HG03039 (cell line): Measurements from ENCODE around the gene PHAF1.

Source experiments
- ATAC-seq: cut with Tn5 transposase; IDR thresholded peaks from one replicate; pipeline ENCODE4 v1.9.1; 2021; ENCODE audit warnings: mild to moderate bottlenecking, moderate library complexity; ENCODE audit not compliant: unreplicated experiment

PHAF1 gene

DNA sequence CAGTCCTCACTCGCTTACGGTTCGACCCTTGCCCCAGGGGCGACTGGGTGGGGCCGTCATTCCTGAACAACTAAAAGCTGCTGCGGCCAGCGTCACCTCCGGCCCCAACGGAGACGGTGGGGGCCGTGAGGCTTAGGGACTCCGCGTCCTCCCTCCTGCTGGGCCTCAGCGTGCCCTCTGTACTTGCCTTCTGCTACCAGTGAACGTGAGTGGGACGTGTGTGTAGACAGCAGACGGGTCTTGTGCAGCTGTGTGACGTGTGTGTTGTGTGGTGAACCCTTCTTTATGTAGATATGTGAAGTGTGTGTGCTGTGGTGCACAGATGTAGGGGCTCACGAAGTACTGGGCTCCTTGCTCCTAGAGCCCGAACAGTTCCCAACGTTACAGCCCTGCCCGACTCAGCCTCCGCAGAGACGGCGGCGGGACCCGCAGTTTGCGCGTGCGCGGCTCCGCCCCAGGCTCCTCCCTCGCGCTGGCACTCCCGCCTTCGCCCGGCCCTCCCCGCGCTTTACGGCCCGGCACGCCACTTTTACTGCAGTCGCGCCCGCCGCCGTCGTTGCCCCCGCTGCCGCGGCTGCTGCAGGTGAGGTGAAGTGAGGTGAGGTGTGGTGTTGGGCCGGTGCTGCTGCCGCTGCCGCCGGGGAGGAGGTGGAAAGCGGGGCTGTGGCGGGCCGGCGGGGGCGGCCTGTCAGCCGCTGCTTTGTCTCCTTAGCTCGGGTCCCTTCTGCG, at the start of gene PHAF1:
TSS of gene PHAF1 (plus strand) at position 535 of the 729 bp plus-strand sequence. CDS start 235 bp downstream, outside the sequence.
- ATAC-seq: peak; percentile 79

DNA sequence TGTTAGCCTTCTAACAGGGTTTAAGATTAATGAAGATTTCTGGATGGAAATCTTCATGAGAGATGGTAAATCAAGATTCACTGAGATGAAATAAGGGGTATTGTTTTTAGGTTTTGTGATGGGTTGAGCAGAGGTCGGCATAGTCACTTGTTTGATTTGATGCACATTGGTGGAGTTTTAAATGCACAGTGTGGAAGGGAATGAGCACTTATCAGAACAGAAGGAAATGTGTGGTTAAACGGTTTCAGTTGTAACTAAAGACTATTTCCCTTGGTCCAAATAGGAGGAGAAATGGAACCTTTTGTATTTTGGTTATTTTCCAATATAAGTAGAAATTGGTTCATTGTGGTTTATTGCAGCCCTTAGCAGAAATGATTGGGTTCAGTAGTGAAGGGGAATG, 46.7 kb upstream of the PHAF1 start:
- no peak for ATAC-seq

DNA sequence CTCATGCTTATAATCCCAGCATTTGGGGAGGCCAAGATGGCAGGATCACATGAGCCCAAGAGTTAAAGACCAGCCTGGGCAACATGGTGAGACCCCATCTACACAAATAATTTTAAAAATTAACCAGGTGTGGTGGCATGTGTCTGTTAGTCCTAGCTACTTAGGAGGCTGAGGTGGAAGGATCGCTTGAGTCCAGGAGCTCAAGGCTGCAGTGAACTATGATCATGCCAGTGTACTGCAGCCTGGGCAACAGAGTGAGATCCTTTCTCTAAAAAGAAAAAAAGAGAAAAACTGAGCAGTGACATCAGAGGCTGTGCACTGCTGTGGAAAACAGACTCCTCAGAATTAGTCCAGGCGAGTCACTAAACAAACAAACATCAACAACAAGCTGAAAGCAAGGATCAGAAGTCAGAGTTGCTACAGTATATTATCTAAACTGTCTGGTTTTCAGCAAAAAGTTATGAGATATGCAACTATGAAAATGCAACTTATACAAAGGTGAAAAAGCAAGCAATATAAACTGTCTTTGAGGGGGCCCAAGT, 41.5 kb upstream of the PHAF1 start:
- no peak for ATAC-seq

DNA sequence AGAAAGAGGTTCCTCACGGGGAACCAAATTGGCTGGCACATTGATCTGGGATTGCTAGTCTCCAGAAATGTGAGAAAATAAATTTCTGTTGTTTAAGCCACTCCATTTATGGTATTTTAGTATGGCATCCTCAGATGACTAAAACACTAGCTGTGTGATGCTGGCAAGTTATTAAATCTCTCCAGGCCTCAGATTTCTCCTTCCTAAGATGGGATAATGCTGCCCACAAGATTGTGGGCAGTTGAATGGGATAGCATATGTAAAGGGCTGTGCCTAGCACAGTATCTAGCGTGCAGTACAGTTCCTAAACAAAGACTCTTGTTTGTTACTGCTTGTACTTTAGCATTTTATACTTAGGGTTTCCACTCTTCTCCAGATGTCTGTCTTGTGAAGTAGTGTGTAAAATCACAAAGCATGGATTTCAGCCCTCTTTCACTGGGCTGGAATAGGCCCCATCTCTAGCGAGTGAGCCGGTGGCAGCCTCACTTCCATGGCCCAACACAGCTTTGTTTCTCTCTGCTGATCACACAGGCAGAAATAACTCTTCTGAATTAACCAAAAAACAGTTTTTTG, 38.2 kb upstream of the PHAF1 start:
- no peak for ATAC-seq

DNA sequence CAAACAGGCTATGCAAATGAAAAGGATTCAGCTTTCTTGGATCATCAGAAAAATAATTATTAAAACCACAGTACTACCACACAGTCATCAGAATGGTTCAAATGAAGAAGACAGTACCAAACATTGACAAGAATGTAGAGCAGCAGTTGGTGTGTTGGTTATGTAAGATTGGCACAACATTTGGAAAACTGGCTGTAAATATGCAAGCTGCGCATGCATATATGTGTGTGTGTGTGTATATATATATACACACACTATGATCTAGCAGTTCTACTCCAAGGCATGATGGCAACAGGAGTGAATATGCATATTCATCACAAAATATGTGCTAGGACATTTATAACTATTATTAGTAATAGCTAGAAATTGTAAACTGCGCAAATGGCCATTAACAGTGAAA, 34.4 kb upstream of the PHAF1 start:
- ATAC-seq: no peak

DNA sequence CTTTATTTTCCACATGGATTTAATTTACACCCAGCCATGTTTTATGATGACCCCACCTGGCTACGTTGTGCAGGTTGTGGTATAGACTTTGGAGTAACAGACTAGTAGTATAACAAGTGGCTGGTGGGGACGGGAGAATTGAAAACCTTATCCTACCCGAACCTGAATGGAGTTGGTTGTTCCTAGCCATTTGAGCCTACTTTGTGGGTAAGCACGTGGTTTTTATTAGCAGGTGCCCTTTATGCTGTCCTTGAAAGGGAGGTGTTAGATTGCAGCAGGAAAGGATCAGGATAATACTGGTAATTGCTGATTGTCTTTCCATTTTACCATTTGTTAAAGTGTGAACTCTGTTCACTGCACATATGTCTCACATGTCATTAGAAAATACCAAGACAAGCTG, 31.9 kb upstream of the PHAF1 start:
- no peak for ATAC-seq

DNA sequence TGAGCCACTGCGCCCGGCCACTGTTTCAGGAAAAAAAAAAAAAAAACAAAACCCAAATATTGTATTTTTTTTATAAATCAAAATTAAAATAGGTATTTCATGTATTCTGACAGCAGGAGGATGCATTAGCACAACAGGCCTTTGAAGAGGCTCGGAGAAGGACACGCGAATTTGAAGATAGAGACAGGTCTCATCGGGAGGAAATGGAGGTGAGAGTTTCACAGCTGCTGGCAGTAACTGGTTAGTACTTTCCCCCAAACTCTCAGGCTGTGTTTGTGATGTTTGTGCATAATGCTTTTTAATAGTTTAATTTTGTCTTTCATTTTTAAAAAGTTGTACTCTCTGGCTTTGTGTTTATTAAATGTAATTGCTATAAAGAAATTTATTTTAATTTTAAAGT, 27.6 kb upstream of the PHAF1 start:
- ATAC-seq: no peak

DNA sequence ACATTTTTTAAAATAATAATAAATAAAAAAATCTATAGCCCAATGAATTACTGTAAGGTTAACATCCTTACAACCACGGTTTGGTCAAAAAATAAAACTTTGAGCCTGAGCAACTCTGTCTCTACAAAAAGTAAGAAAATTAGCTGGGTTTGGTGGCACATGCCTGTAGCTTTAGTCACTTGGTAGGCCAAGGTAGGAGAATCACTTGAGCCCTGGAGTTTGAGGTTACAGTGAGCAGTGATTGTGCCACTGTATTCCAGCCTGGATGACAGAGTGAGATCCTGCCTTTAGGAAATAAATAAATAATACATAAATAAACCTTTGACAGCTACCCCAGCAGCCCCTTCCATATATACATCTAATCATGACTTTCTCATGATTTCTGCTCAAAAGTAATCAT, 26.9 kb upstream of the PHAF1 start:
- no peak for ATAC-seq

DNA sequence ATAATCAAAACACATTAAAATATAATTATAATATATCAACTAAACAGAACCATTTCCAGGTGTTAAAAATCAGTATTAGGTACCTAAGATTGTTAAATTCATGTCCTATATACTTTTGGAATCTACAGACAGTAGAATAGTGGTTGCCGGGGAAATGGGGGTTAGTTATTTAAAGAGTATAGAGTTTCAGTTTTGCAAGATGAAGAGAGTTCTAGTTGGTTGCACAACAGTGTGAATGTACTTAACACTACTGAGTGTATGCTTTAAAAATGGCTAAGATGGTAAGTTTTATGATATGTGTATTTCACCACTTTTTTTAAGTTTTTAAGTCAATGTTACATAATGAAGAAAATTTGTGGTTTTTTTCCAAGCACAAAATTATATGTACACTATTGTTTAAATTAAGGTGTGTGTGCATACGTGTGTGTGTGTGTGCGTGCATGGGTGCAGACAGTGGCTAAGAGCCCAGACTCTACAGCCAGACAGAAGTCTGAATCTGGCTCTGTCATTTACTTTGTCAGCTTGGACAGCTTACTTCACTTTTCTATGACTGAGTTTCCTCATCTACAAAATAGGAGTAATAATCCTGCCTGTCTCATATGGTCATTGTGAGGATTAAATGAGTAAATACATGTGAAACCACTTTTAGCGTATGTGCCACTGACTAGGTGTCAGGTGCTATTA, 25.3 kb upstream of the PHAF1 start:
- ATAC-seq: no peak

DNA sequence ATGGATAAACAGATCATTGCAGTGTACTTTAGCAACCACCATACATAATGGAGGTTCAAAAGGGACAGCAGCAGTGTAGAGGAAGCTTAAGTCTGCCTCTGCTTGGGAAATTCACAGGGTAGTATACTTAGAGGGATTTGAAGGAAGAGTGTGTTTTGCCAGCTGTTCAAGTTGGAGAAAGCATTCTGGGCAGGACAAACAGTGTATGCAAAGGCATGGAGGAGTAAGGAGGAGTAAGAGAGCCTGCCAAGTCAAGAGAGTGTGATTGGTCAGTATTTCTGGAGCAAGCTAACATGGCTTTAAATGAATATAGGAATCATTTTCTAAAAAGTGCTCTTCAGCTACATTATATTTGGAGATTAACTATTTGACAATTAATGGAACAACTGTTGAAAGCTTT, 22.9 kb upstream of the PHAF1 start:
- ATAC-seq: no peak

DNA sequence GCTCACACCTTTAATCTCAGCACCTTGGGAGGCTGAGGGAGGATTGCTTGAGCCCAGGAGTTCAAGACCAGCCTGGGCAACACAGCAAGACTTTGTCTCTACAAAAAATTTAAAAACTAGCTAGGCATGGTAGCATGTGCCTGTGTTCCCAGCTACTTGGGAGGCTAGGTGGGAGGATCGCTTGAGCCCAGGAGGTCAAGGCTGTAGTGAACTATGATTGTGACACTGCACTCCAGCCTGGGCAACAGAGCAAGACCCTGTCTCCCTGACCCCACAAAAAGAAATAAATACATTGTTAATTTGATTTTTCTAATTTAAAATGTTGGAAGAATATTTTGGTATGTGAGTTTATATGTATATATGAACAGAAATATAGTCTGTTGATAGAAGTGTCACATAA, 22.4 kb upstream of the PHAF1 start:
- no peak for ATAC-seq

DNA sequence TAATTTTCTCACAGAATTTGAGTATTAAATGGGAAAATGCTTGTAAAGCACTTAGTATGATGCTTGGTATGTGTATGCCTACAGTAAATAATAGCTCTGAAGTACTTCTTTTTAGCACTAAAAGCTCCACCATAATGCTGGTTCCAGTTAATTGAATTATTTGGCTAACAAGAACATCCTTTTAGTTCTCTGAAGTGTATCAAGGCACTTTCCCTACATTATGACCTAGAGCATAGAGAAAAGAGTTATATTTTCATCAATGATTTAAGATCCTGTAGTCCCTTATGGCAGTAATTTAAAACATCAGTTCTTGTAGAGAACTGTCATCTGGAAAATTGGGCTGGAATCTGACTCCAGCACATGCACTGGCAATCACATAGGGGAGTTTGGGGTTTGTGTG, 21.9 kb upstream of the PHAF1 start:
- no peak for ATAC-seq

DNA sequence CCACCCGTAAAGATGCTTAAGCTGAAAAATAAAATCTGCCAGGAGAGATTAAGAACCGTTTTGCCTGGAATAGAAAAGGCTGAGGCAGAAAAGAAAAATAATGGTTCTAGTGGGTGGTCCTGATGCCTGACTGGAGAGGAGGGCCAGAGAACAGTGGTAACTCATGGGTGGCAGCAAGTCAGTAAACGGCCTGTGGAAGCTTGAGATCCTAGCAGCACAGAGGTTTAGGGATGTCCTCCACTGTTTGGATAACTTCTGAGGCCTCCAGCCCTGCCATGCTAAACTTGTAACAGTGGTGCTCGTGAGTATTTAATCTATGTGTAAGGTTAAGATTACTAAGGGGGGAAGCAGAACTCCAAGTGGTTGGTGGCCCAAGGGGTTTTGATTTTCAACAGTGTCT, 21.2 kb upstream of the PHAF1 start:
- no peak for ATAC-seq

DNA sequence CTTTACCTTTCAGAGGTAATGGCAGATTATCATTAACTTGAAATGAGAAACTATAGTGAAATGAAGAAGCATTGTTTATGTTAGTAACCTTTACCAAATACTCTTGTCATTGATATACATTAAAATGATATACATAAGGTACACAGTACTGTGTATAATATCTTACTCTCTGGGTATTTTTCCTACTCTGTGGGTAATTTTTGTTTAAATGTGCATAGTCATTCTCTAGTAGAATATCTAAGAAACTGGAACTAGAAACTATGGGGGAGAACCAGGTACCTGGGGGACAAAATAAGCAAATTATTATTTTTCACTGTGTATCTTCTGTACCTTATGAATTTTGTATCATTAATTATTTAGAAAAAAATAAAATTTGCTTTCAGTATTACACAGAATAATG, 20.6 kb upstream of the PHAF1 start:
- ATAC-seq: no peak

DNA sequence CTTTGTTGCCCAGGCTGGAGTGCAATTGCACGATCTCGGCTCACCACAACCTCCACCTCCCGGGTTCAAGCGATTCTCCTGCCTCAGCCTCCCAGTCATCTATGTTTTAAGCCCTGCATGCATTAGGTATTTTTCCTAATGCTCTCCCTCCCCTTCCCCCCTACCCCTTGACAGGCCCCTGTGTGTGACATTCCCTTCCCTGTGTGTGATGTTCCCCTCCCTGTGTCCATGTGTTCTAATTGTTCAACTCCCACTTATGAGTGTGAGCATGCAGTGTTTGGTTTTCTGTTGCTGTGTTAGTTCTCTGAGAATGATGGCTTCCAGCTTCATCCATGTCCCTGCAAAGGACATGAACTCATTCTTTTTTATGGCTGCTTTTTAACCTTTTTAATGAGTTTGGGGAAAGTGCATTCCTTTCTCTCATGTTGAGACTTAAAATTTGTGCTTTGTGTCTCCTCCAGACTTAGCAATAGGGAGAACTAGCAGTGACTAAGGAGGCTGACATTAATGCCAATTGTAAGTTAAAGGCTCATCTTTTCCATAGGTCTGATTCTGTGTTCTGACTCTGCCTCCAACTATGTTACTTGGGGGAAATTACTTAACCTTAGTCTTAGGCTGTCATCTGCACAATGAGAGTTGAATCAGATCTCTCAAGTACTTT, 17.7 kb upstream of the PHAF1 start:
- no peak for ATAC-seq

DNA sequence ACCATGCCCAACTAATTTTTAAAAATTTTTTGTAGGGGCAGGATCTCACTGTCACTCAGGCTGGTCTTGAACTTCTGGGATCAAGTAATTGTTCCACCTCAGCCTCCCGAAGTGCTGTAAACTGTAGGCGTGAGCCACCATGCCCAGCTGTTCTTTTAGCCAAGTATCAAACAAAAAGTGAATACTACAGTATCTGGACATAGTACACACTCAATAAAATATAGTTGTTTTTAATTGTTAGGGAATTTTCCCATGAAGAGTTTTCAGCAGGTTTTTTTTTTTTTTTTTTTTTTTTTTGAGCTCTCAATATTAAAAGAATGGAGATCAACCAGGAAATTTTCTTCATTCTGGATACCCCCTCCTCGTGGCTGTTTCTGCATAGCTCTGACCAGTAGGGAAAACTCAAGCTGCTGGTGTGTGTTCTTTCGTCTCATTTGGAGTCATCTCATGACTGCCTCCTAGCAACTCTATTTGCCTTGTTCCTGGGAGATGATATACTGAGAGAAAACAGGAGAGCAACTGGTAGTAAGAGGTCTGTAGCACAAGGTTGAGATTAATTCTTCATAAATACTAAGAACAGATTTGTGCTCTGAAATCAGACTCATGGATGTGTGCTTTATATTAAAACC, 16.5 kb upstream of the PHAF1 start:
- no peak for ATAC-seq

DNA sequence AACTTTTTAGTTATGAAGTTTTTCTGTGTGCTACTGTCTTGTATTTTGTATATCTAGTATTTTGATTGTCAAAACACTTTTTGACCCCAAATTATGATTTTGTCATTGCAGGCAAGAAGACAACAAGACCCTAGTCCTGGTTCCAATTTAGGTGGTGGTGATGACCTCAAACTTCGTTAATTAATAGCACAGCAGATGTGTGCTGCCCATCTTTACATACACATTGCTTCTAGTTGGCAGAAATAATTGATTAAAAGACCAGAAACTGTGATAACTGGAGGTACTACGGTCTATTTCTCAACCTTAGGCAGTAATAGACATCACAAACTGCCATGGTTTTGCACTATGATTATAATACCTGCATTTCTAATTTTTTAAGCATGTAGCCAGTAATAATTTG, 11.1 kb upstream of the PHAF1 start:
- no peak for ATAC-seq

DNA sequence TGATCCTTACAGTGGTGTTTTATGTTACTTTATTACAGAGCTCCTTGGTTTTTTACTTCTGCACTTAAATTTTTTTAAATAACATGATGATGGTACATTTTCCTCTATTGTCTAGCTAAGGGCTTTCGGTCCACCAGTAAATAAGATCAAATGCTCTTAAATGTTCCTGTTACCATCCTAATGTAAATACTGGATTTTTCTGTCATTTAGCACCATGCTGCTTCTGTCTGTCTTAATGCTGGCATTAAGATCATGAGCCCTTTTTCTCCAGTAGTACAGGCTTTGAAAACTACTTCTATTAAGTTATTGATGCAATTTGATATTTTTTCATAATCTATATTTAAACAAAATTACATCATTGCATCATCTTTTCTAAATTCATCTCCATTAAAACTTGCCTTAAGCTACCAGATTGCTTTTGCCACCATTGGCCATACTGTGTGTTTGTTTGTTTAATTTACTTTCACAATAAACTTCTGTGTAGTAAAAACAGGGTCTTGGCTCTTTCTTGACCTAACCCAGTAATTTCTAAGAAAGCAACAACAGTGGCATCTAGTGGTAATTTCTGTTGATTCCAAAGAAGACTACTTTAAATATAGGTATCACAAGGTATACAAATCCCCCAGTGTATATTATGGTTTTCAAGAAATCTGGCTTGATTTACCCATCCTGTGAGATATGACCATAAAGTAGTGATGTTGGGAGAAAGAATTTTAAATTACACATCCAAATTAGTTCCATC, 9.0 kb upstream of the PHAF1 start:
- no peak for ATAC-seq

DNA sequence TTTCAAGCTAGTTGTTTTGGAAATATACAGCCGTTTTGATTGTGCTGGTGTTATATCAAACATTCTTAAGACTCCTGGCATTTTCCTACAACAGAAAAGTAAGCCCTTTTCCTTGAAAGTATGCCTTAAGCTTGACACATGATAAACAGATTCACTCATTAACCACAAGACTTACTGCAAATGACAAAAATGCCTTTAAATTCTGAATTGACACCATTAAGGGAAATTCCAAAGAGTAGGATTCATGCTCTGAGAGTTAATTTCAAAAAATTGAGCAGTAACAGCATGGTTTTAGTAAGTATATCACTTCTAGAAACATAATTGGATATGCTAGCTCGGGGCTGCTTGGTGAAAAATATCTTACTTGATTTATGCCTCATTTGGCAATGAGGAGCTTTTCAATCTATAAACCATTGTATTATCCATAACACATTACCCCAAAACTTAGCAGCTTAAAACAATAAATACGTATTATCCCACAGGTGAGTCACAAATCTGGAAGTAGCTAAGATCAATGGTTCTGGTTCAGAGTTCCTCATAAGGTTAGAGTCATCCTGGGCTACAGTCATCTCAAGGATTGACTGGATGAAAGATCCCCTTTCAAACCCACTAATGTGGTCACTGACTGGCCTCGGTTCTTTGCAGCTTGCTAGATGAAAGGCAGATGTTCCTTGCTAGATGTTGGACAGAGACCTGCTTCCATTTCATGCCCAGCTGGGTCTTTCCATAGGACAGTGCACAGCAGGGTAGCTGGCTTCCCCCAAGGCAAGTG, 8.2 kb upstream of the PHAF1 start:
- no peak for ATAC-seq

DNA sequence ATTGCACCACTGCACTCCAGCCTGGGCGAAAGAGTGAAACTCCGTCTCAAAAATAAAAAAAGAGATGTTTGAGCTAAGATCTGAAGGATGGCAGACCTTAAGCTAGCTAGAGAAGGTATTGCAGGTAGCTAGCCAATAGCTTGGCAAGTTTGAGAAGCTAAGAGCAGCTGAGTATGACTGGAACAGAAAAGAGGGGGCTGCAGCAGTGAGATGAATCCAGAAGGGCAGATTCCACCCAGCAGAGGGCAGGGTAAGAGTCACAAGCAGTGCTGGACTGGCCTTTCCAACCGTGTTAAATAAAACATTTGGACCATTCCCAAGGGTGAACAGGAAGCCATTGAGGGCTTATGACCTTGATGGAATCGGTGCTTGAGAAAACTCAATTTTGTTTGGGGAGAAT, 5.7 kb upstream of the PHAF1 start:
- ATAC-seq: no peak
